Activated T-cell treated with anti-CD3 and anti-CD28 coated beads, Interleukin-2, amount 50 U/mL, for 1 hour (primary cell): ENCODE measurements around the gene GRAMD4.

Source experiments
- DNase-seq: peaks from one replicate; pipeline ENCODE4 v3.0.0-alpha.2; 2020

Gene GRAMD4

GRCh38 chr22:46696614-46697013, 76.4 kb downstream of the GRAMD4 start:
- no peak for DNase-seq

GRCh38 chr22:46697811-46698515, 77.8 kb downstream of the GRAMD4 start:
- DNase-seq = no peak

DNA sequence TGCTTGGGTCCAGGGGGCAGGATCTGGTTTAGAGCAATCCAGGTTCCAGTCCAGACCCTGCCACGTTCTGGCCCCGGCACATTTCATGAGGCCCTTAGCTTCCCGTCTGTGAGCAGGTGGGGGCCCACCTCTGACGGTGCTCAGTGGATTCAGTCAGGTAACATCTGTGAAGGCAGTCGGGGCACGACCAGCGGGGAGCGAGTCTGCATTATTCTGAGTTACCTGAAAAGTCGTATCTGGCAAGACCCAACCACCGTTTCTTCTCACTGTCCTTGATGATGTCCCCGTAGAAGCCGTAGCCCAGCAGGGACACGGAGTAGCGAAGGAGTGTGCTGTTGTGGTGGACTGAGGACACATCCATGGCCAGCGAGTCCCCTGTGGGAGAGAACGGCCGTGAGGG, 78.9 kb downstream of the GRAMD4 start:
- DNase-seq = no peak

DNA sequence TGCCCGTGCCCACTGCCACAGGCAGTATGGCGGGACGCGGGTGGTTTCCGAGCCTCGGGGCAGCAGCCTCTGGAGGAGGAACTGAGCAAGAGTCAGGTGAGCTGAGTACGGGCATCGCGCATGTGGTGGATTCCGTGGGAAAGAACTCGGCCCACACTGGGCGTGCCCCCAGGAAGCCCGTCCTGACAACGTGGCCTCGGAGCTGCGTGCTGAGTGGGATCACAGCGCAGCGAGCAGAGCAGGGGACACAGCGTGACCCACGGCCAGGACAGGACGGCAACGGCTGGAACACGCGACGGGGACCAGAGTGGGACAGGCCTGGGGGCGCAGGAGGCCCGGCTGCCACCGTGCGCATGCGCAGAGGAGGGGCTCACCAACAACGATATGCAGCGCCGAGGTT, 81.1 kb downstream of the GRAMD4 start:
- no peak for DNase-seq

DNA sequence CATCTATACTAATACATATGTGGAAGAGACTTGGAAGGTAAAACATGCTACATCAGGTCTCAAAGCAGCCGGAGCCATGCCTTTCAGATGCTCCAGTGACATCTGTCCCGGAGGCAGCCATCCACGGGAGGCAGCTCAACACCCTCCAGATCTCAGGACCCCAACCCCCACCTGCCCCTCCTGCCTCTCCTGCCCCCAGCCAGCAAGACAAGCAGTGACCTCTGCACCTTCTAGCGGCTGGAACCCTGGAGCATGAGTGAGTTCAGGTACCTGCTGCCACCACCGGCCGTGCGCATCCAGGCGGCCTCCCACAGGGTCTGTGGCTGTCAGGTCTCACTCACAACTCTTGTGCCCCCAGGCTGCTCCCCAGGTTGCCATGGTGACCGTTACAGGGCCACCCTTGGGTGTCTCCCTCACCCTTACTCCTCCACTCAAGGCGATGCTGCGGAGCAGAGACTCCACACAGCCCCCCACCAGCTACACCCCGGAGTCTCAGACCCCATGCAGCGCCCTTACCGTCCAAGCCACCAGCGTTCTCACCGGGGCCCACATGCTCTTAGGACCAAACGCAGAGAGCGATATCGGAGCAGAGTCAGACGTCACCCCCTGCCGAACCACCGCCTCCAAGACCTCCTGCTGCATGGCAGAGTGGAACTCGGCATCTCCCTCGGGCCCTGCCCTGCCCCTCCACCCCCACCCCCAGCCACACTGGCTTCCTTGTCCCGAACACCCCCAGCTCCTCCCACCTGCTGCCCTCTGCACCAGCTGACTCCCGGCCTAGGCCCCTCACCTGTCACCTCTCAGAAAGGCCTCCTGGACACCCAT, 83.2 kb downstream of the GRAMD4 start:
- DNase-seq = no peak

DNA sequence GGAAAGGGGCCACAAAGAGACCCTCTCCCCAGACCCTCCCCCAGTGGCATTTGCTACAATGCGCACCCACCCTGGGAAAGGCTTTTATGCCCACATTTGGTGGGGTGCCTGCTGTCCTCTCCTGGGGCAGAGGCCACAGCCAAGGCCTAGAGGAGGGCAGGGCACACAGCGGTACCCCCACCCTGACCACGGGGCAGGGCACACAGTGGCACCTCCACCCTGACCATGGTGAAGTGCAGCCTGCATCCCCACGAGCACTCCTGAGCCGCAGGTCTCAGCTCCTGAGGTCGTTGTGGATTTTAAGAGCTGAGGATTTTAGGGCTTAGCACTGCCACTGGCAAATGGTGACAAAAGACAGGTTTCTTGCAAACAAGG, 83.8 kb downstream of the GRAMD4 start:
- no peak for DNase-seq

- DNase-seq = no peak
These were observed 85.9 kb downstream of the GRAMD4 start for GRCh38 chr22:46706060-46706459.

- DNase-seq = no peak
These were observed 87.1 kb downstream of the GRAMD4 start for GRCh38 chr22:46707305-46707704.

DNA sequence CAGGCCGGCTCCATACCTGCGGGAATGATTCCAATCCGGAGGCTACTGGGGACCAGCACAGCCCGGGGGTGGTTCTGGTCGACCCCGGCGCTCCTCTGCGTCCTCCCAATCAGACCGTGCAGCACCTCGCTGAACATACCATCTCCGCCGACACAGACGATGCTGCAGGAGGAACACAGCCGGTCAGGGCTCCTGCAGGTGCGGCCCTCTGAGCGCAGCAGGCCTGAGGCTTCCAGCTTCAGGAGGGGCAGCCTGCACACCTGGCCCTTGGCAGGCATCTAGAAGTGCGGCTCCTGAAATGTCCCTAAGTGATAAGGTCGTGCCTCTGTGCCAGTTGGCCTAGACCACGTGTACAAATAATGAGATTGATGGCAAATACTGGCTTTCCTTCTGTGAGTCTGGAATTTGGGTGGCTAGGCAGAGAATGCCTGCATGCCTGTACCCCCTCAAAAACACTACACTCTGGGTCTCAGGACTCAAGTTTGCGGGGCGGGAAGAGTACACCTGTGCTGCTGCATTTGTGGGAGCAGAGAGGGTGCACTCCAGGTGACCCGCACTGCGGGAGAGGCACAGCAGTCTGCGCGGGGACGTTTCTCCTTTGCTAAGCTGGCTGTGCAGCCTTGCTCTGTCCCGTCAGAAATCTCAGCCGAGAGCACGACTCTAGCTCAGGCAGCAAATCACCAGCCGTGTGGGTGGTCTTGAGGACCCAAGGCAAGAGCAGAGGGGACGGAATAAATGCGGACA, 87.8 kb downstream of the GRAMD4 start:
- DNase-seq = no peak

- no peak for DNase-seq
These were observed 88.7 kb downstream of the GRAMD4 start for GRCh38 chr22:46708766-46709330.

DNA sequence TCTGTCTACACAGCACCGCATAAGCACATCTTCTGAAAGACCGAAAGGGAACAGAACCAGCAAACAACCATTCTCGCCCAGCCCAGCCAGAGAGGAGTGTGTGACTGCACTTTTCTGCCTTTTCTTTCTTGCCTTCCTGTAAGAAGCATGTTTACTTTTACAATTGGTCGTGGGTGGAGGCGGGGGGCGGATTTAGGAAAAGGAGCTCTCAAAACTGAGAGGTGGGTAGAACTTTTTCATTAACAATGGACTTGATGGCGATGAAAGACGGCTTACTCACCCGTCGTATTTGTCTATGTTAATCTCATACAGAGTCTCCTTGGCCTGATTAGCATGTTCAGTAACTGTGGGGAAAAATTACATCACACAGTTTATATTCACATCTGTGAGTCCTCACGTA, 90.6 kb downstream of the GRAMD4 start:
- DNase-seq = no peak

DNA sequence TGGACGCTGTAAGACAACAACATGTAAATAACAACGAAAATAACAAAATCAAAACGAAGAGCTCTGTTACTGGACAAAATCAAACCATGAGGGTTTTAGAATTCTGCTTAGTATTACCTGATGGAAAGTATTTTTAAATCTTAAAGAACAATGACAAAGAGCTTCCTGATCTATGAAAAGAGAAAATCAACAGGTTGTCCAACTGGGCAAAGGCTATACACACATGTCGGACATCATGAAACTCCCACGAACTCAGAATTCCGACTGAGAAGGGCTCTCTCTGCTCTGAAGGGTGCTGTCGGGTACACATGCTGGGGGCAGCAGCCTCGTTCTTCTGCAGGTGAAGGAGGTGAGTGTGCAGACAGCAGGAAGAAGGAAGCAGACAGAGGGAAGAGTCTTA, 92.1 kb downstream of the GRAMD4 start:
- DNase-seq = no peak

DNA sequence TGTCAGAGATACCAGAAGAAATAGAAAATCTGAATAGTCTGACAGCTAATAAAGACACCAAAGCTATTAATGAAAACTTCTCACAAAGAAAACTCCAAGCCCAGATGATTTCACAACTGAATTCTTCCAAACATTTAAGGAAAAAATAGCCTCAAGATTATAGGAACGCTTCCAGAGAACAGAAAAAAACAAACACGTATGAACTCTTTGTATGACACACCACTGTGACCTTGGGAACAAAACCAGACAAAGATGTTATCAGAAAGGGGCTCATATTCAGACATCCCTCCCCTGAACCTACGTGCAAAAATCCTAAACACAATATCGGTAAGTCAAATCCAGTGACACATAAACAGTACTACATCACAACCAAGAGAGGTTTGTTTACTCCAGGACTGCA, 94.4 kb downstream of the GRAMD4 start:
- DNase-seq = no peak

GRCh38 chr22:46719921-46720320, 99.7 kb downstream of the GRAMD4 start:
- DNase-seq = no peak

DNA sequence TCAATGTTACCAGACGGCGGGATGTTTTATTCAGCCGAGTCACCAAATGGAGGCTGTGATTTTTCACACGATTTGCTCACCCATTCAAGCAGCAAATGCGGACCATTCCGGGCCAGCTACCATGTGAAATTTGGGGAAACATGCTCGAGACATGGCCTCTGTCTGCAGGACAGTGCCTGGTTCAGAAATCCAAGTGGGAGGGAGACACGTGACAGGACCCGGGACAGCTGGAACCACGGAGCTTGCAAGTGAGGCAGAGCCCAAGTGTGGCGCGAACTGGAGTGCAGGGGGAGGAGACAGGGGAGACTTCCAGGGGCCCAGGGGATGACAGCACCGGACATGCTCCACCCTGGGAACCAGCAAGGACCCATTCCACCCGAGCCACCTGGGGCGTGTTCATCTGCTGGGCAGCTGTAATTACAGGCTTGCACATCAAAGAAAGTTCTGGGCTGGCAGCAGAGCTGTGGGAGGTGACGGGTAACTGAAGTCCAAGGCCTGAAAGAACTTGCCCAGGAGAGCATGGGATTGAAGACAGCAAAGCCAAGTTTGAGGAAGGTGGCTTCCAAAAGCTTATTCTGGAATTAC, 101.4 kb downstream of the GRAMD4 start:
- DNase-seq = no peak

GRCh38 chr22:46723882-46724281, 103.7 kb downstream of the GRAMD4 start:
- no peak for DNase-seq

DNA sequence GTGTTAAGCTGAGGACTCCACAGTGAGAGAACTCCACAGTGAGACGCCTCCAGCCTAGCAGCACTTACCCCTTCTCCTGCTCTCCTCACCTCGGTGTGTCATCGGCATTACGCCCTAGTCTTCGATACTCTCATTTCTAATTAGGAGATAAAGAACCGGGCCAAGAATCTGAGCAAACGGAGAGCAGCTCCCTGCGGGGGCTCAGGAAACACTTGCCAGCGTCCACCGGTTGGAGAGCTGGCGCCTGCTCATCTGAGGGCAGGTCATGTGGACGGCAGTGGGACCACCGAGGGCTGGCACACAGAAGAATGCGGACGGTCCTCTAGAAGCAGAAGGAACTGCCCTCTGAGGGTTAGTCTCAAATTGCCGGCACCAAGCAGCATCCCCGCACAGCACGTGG, 104.9 kb downstream of the GRAMD4 start:
- no peak for DNase-seq

DNA sequence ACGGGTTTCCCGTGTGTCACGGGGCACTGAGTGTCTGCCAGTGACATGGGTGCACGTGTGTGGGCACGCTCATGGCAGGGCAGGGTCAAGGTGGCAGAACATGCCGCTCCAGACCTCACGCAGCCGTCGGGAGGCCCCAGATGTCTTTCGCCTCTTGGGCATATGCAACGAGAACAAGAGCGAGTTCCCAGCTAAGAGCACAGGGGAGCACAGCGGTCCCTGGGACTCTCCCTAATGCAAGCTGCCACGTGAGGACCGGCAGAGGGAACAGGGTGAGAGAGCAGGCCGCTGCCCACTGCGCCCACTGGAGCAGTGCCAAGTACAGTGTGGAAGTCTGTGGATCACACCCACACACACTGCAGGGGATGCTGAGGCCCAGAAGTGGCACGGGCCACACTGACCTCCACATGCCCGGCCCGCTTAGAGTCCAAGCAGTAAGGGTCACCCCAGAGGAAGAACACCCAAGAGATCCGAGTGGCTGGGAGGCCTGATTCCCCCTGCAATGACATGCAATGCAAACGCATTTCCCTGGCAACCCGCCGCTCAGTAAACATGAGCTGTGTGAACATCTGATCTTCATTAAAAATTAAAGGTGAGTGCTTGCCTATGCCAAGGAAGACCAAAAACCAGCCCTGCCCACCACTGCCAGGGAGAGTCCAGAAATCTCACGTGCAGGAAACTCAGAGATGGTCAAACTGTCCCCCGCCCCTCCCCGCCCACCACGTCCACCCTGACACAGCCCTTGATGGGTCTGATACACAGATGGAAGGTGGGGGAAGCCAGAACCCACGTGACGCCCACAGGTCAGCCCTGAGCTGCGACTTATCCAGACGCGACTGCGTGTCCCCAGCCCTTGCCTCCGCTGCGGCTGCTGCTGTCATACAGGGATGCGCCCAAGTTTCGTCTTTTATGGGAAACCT, 106.1 kb downstream of the GRAMD4 start:
- DNase-seq = no peak

DNA sequence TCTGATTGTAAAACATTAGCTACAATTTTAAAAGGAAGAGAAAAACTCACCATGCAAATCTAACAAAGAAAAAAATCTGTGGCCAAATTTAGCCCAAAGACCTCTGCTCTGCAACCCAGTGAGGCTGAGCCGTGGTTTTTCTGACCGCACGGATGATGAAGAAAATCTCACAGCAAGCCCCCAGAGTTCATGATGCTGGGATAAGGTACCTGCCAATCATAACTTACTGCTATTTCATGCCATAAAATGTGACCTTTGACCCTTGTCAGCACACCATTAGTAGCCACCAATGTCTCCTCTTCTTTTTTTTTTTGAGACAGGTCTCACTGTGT, 106.8 kb downstream of the GRAMD4 start:
- no peak for DNase-seq

GRCh38 chr22:46727813-46728364, 107.7 kb downstream of the GRAMD4 start:
- DNase-seq = no peak

DNA sequence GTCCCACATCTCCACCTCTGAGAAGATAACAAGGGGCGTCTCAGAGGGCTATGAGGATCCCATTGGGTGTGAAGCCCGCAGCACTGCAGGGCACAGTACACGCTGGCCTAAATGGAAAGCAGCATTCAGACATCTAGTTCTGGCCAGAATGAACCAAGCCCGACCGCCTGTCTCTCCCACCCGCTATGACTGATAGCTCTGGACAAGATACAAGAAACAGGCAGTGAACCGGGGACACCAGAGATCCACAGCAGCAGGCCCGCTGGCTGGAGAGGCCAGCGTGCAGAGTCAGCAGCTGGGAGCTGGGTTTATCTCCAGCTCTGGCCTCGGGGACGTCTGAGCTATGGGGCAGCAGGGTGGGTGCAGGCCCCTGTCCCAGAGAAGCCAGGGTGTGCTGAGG, 108.3 kb downstream of the GRAMD4 start:
- no peak for DNase-seq
